Measurements from ENCODE around the gene TC2N. TPM values are rescaled to one million over a fixed set of nuclear protein-coding genes. Genes with fewer than 3 reads are reported as not detected.

The TC2N gene
- total RNA-seq, 1 donor from 2014 or later: 46.1 TPM

DNA sequence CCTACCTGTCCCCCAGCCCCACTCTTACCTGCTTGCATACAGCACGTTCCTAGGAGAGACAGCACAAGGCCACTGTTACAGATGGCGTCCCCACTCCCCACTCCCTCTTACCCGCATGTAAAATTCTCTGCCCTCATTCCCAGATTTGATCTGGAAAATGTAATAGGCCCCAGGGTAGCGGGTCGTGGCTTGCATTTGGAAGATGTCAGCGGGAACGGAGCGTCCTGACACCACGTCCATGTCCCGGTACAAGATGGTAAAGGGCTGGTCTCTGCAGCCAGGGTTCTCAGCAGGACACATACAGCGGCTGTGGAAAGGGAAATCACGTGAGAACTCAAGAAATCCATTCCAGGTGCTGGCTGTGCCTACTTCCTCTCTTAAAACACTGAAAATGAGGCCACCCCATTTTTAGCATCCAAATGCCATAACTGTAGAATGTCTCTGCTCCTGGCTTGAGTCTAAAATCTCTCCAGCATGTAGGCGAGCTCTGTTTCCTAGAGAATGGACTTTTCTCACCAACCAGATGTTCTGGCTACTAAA, 10.1 kb upstream of the TC2N start:
- DNase-seq (ENCODE audit: low read depth): no peak
- Histone ChIP-seq H3K36me3 (ENCODE audit: control insufficient read depth, insufficient read depth, low read length) (no peaks in the 10 kb centered on the region), H3K27me3 (ENCODE audit: control insufficient read depth, insufficient read depth, low read length) (no peaks in the 10 kb centered on the region), H3K4me3 (ENCODE audit: low read depth, low read length) (no peak overlapping the region)
- TF ChIP-seq, protein P1, sequence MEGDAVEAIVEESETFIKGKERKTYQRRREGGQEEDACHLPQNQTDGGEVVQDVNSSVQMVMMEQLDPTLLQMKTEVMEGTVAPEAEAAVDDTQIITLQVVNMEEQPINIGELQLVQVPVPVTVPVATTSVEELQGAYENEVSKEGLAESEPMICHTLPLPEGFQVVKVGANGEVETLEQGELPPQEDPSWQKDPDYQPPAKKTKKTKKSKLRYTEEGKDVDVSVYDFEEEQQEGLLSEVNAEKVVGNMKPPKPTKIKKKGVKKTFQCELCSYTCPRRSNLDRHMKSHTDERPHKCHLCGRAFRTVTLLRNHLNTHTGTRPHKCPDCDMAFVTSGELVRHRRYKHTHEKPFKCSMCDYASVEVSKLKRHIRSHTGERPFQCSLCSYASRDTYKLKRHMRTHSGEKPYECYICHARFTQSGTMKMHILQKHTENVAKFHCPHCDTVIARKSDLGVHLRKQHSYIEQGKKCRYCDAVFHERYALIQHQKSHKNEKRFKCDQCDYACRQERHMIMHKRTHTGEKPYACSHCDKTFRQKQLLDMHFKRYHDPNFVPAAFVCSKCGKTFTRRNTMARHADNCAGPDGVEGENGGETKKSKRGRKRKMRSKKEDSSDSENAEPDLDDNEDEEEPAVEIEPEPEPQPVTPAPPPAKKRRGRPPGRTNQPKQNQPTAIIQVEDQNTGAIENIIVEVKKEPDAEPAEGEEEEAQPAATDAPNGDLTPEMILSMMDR (IDR thresholded peaks at IDR 0.05; ENCODE audit: insufficient read depth, low read length, severe bottlenecking): no peak
- FAIRE-seq: no peak

DNA sequence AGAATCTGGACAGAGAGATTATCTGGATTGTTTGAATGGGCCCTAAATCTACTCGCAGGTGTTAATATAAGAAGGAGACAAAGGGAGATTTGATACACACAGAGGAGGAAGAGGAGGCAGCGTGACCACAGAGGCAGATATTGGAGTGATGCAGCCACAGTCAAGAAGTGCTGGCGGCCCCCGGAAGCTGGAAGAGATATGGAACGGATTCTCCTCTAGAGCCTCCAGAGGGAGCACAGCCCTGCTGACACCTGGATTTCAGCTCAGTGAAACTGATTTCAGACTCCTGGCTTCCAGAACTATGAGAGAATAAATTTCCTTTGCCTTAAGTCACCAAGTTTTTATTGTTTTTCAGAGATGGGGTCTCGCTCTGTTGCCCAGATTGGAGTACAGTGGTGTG, 9.2 kb upstream of the TC2N start:
- FAIRE-seq (no peak), DNase-seq (ENCODE audit: low read depth) (no peak)
- TF ChIP-seq, protein P1 (IDR thresholded peaks at IDR 0.05; ENCODE audit: insufficient read depth, low read length, severe bottlenecking): no peak
- Histone ChIP-seq H3K4me3 (ENCODE audit: low read depth, low read length) (no peak overlapping the region), H3K27me3 (ENCODE audit: control insufficient read depth, insufficient read depth, low read length) (no peaks in the 10 kb centered on the region), H3K36me3 (ENCODE audit: control insufficient read depth, insufficient read depth, low read length) (no peaks in the 10 kb centered on the region)

DNA sequence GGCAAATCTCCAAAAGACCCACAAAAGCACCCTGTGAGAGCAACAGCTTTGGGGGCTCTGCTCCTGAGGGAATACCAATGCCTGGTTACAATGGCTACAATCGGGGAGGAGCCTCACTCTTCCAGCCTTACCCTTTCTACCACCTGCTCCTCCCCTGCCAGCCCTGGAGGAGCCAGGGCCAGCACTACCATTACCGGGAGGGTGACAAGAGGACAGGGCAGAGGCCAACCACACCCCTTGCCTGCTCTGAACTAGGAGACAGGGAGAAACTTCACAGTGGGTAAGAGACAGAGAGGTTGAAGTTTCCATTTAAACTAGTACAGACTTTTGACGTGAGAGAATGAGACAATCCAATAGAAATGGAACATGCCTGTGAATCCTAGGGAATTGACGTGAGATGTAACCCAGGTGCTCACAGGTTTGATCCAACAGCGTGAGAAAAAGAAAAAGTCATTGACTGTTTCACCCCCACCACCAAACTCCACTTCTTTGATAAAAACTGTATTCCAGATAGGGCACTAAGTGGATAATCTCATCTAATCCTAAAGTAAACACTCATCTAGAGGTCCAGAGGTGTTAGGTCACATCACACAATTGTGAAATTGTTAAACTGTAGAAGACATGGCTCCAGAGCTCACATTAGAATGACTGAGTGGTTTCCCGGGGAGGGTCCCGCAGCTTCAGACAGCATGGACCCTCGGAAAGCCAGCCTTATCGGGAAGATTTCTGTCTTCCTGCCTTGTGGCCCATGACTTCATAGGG, 8.4 kb upstream of the TC2N start:
- Histone ChIP-seq H3K27me3 (ENCODE audit: control insufficient read depth, insufficient read depth, low read length) (no peaks in the 10 kb centered on the region), H3K36me3 (ENCODE audit: control insufficient read depth, insufficient read depth, low read length) (no peaks in the 10 kb centered on the region), H3K4me3 (ENCODE audit: low read depth, low read length) (no peak overlapping the region)
- FAIRE-seq (no peak), DNase-seq (ENCODE audit: low read depth) (no peak)
- TF ChIP-seq, protein P1 (IDR thresholded peaks at IDR 0.05; ENCODE audit: insufficient read depth, low read length, severe bottlenecking): no peak

DNA sequence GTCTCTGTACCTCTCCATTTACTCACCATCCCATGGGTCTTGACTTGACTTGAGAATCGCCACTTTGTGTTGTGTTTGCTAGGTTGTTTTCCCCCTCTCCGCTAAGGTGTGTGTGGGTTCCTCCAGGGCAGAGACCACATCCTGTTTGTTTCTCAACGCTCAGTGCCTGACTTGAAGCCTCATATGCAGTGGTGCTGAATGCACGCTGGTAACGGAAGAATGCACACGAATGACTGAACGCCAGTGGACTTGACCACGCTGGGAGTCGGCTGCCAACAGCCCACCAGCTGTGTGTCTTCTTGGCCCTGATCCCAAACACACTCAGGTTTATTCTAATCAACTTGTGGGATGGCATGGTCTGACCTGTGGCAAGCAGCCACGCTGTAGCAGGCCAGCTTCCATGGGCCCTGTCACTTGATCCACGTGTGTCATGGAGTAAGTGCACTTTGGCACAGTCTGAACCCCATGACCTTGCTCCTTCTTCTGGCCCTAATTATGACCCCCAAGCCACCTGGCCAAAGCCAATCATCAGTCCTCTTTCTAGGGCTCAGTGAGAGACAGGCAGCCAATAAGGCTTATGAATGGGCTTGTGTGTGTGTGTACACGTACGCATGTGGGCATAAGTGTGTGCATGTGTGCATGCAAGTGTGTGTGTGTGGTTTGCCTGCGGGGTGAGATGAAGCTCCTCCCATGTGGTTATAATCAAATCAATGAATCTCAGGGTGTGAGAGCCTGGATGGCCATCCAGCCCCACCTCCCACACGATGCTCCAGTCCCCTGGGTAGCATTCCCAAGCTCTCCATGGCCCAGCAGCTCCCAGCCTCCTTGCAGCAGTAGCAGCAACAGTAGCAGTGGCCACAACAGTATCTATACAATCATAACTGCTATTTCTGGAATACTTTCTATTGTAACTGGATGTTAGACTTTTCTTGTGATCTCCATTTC, 6.4 kb upstream of the TC2N start:
- DNase-seq (ENCODE audit: low read depth): peak; percentile 79
- TF ChIP-seq, protein P1 (IDR thresholded peaks at IDR 0.05; ENCODE audit: insufficient read depth, low read length, severe bottlenecking): no peak
- no peak for FAIRE-seq
- no peaks in the 10 kb centered on the region for H3K27me3 ChIP-seq (ENCODE audit: control insufficient read depth, insufficient read depth, low read length)
- H3K4me3 ChIP-seq (ENCODE audit: low read depth, low read length): no peak overlapping the region
- H3K36me3 ChIP-seq (ENCODE audit: control insufficient read depth, insufficient read depth, low read length): no peaks in the 10 kb centered on the region

DNA sequence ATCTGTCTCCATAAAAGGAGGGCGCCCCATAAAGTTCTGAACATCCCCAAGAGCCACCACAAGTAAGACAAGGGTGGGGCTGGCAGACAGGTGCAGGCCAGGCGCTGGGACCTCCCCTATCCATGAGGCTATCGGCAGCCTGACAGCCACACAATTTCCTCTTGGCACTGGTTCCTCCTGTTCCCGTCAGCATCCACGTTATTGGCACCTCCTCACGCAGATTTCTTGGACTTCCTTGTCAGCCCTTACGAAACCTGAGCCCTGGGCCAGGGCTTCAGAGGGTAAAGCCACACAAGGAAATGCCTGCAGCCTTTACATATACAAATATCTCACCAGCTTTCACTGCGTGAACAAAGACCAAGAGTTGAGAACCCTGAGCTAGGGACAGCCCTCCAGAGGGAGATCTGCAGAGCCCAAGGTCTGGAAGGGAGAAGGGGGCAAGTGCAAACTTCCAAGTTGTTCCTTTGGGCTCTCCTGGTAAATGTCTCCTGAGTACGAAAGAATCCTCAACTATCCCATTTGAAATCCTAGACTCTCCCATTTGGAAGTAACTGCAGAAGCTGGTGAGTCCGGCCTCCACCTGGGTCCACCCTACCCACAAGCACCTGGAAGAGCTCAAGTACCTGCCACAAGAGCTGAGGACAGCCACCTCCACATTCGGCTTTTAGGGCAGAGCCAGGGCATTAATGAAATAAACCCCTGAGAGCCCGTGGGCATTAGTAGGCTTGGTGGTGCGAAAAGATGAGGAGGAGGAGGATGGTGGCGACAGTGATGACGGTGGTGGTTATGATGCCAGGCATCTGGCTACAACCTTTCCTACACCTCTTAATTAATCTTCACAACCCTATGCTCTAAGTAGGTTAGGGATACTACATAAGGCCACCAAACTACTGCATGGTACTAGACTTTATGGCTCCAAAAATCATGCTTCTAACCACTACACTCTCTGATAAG, 5.5 kb upstream of the TC2N start:
- TF ChIP-seq, protein P1 (IDR thresholded peaks at IDR 0.05; ENCODE audit: insufficient read depth, low read length, severe bottlenecking): no peak
- DNase-seq (ENCODE audit: low read depth) (peak; percentile 89), FAIRE-seq (no peak)
- H3K36me3 ChIP-seq (ENCODE audit: control insufficient read depth, insufficient read depth, low read length): no peaks in the 10 kb centered on the region
- no peaks in the 10 kb centered on the region for H3K27me3 ChIP-seq (ENCODE audit: control insufficient read depth, insufficient read depth, low read length)
- no peak overlapping the region for H3K4me3 ChIP-seq (ENCODE audit: low read depth, low read length)
